ENCODE results near the gene PAPOLB.

The PAPOLB gene

DNA sequence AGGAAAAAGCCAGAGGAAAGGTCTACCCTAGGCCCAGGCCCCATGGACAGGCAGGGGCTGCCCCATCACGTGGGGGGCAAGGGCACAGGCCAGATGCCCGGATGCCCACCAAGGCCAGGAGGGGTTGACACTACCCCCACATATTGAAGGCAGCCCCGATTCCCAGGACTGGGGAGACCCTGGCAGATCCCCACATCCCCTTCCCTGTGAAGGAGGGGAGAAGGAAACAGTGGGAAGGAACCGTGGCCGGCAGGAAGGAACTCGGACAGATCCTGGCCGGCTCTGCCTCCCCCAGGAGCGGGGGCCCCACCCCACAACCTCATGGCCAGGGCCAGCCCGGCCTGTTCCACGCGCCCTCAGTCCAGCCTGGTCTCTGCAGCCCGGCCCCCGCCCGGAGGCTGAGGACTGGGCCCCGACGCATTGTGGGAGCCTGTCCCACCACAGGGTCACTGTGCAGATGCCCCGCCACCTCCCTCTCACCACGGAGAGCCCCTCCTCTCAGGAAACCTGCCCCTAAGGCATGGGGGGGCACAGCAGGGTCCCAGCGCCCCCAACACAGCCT lies 41.3 kb downstream of the PAPOLB start:
- no peak for DNase-seq

GRCh38 chr7:4819560-4820404 lies 42.0 kb downstream of the PAPOLB start:
- no peak for DNase-seq

GRCh38 chr7:4818000-4818794 lies 43.6 kb downstream of the PAPOLB start:
- no peak for DNase-seq

GRCh38 chr7:4817178-4817901 lies 44.5 kb downstream of the PAPOLB start:
- no peak for DNase-seq

- no peak for DNase-seq
Measured at GRCh38 chr7:4816419-4817080, 45.3 kb downstream of the PAPOLB start.

GRCh38 chr7:4815609-4816418 lies 46.0 kb downstream of the PAPOLB start:
- no peak for DNase-seq

GRCh38 chr7:4815121-4815520 lies 46.7 kb downstream of the PAPOLB start:
- DNase-seq = no peak

DNA sequence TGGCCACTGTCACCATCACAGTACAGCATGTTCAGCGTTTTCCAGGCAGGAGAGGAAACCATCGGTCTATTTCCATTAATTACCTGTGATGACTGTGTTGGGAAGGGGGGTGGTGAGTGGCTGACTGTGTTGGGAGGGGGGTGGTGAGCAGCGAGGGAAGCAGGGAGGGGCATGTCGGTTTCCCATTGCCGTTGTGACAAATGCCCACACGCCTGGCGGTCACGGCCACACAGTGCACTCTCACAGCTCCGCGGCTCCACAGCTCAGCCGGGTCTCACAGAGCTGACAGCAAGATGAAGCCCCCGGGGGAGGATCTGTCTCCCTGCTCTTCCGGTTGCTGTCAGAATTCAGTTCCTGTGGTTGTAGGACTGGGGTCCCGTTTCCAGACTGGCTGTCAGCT lies 47.4 kb downstream of the PAPOLB start:
- no peak for DNase-seq

GRCh38 chr7:4809666-4810065 lies 52.2 kb downstream of the PAPOLB start:
- DNase-seq = no peak

GRCh38 chr7:4809091-4809591 lies 52.7 kb downstream of the PAPOLB start:
- DNase-seq = no peak

GRCh38 chr7:4808565-4808964 lies 53.3 kb downstream of the PAPOLB start:
- no peak for DNase-seq

DNA sequence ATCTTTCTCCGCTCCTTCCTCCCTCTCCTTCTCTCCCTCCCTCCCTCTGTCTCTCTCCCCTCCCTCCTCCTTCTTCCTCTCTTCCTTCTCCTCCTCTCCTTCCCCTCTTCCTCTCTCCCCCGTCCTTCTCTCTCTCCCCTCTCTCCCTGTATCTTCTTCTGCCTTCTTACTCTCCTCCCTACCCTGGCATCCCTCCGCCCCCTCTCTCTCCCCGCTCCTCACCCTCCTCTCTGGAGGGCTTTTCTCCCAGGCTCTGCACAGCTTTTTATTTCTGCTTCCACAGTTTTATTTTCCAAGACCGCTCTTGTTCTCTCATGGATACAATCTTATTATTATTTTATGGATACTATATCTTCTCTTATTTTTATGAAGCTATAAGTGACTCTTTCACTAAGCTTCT lies 53.8 kb downstream of the PAPOLB start:
- no peak for DNase-seq

Measured in NCI-H1417 treated with DMSO at 0.1 percent for 48 hours (cell line).